Lung (tissue), 12 donors: ENCODE measurements around the gene COMMD4. TPM values are rescaled to one million over a fixed set of nuclear protein-coding genes. Genes with fewer than 3 reads are reported as not detected.
"Not testable (repeated sequence)": the region's sequence is repeated elsewhere in the genome, so short reads cannot be mapped to it uniquely, and the experiment has no call there.

ENCODE experiments used
- ATAC-seq: fragments of 200-7000 bp; cut with Tn5 transposase; one replicate; pipeline ENCODE4 v1.9.1; 2020; ENCODE audit warnings: moderate number of reproducible peaks; ENCODE audit not compliant: insufficient read depth, low FRiP score
- DNase-seq, 3 donors: peaks; one replicate each; pipeline ENCODE4 v3.0.0-alpha.2; 2013 to 2017
- H3K27ac ChIP-seq, 2 donors: one replicate each; pipeline ENCODE4 v1.5.1; 2013; ENCODE audit warnings: mild to moderate bottlenecking in 2 of 2, moderate library complexity in 2 of 2, control low read depth in 1 of 2, inconsistent platforms in 1 of 2, low read depth in 1 of 2, low read length in 1 of 2
- H3K27me3 ChIP-seq, 3 donors: one replicate each; pipeline ENCODE4 v1.5.1; 2013; ENCODE audit warnings: low read length in 2 of 3; ENCODE audit not compliant: control insufficient read depth in 3 of 3, insufficient read depth in 3 of 3
- H3K36me3 ChIP-seq, 4 donors: one replicate each; pipeline ENCODE4 v1.5.1; 2013; ENCODE audit warnings: low read length in 4 of 4, mild to moderate bottlenecking in 1 of 4, moderate library complexity in 1 of 4; ENCODE audit not compliant: control insufficient read depth in 4 of 4, insufficient read depth in 4 of 4
- H3K4me1 ChIP-seq, 5 donors: one replicate each; pipeline ENCODE4 v1.5.1; 2013; ENCODE audit warnings: low read length in 5 of 5, mild to moderate bottlenecking in 2 of 5, moderate library complexity in 1 of 5; ENCODE audit not compliant: control insufficient read depth in 5 of 5, insufficient read depth in 5 of 5
- H3K4me3 ChIP-seq: one replicate; pipeline ENCODE4 v1.5.1; 2013; ENCODE audit warnings: mild to moderate bottlenecking, control low read depth, moderate library complexity
- H3K9ac ChIP-seq, 2 donors: one replicate each; pipeline ENCODE4 v1.5.1; 2013; ENCODE audit warnings: low read length in 2 of 2, control low read depth in 1 of 2; ENCODE audit not compliant: insufficient read depth in 1 of 2
- H3K9me3 ChIP-seq, 4 donors: one replicate each; pipeline ENCODE4 v1.5.1; 2013; ENCODE audit warnings: low read length in 3 of 4, mild to moderate bottlenecking in 1 of 4, moderate library complexity in 1 of 4; ENCODE audit not compliant: control insufficient read depth in 4 of 4, insufficient read depth in 3 of 4
- CTCF ChIP-seq: IDR thresholded peaks from 2 replicates; pipeline ENCODE4 v1.5.1; 2012; ENCODE audit warnings: mild to moderate bottlenecking; ENCODE audit errors: control extremely low read depth, extremely low read depth
- whole genome bisulfite sequencing, 2 donors: extraction: QIAGEN DNeasy Blood & Tissue Kit; methylation state at CpG; one replicate each; pipeline ENCODE4 v1.1.7; 2013; 5-methylcytosine and 5-hydroxymethylcytosine counted together
- polyA plus RNA-seq, 2 donors: library from polyadenylated mRNA; stranded (reverse); fragments of 200-250 nt; gene quantifications; one replicate each; pipeline ENCODE4 v1.2.1, GENCODE V29; 2013
- total RNA-seq, 2 donors: library from RNA; depleted of rRNA in 1 of 2; stranded (reverse); fragments of >200 nt in 1 of 2; gene quantifications; one replicate each; pipeline ENCODE4 v1.2.1, GENCODE V29; 2014 to 2021
- donor health status: control.
- donor health status: control.
- donor health status: Bipolar disorder and iron deficiency.
- donor health status: healthy.
- donor health status: DM: yes; HTN: yes; CAD: no.

The COMMD4 gene
- total and polyA plus RNA-seq, 4 donors: 36.2 to 135 (median 88.1) TPM

GRCh38 chr15:75342221-75342620, 6.4 kb downstream of the COMMD4 start:
- DNase-seq (no peak), ATAC-seq (no peak)
- Histone ChIP-seq H3K36me3 (peaks cover 0 to 11% (median 2%) of the 10 kb centered on the region in 4 donors), H3K27me3 (peaks cover 0 to 10% (median 5%) of the 10 kb centered on the region in 3 donors), H3K27ac (no peak overlapping the region), H3K9ac (no peak overlapping the region), H3K9me3 (no peaks in the 10 kb centered on the region), H3K4me3 (no peak overlapping the region), H3K4me1 (peaks cover 0 to 5% (median 0%) of the 10 kb centered on the region in 5 donors)
- WGBS, 2 donors: 90 to 96% methylated on average over 6 of the region's 6 CpGs
- no peak for TF ChIP-seq CTCF

GRCh38 chr15:75343953-75344352, 8.1 kb downstream of the COMMD4 start:
- peak in 2 of 3 donors; percentile 22 to 35 for DNase-seq
- 42 to 54% methylated on average over 8 of the region's 8 CpGs for WGBS, 2 donors
- H3K36me3 ChIP-seq, ATAC-seq, H3K27ac ChIP-seq, H3K4me3 ChIP-seq, H3K9me3 ChIP-seq, H3K9ac ChIP-seq: not testable (repeated sequence)
- H3K27me3 ChIP-seq: peaks cover 0 to 11% (median 9%) of the 10 kb centered on the region in 3 donors
- peaks cover 0 to 13% (median 4%) of the 10 kb centered on the region in 5 donors for H3K4me1 ChIP-seq

- Histone ChIP-seq H3K27ac (peak within 1 kb of the TSS; percentile 27 to 85), H3K9me3 (no peaks in the 10 kb centered on the region), H3K4me3 (peak within 1 kb of the TSS; percentile 79), H3K4me1 (peaks cover 0 to 17% (median 4%) of the 10 kb centered on the region in 5 donors), H3K27me3 (peaks cover 0 to 14% (median 9%) of the 10 kb centered on the region in 3 donors), H3K36me3 (no peaks in the 10 kb centered on the region), H3K9ac (peak within 1 kb of the TSS in 1 of 2 donors; percentile 44)
- 13 to 14% methylated on average over 20 of the region's 20 CpGs for WGBS, 2 donors
- DNase-seq (no peak), ATAC-seq (no peak)
- no peak for TF ChIP-seq CTCF
Measured at GRCh38 chr15:75346796-75347221, 10.9 kb downstream of the COMMD4 start, which contains the start of gene NEIL1. Gene NEIL1 (plus strand): TSS chr15:75347039. CDS start chr15:75348906, 1,867 bp downstream.

- ATAC-seq: peak; percentile 59
- no peaks in the 10 kb centered on the region for H3K9me3 ChIP-seq
- H3K4me1 ChIP-seq: peaks cover 0 to 17% (median 4%) of the 10 kb centered on the region in 5 donors
- peak overlapping the region in 1 of 2 donors; percentile 44 for H3K9ac ChIP-seq
- H3K27ac ChIP-seq: peak overlapping the region; percentile 27 to 85
- 0 to 1% methylated on average over 65 of the region's 65 CpGs for WGBS, 2 donors
- TF ChIP-seq CTCF: no peak
- peak overlapping the region; percentile 79 for H3K4me3 ChIP-seq
- H3K27me3 ChIP-seq: peaks cover 0 to 14% (median 9%) of the 10 kb centered on the region in 3 donors
- no peaks in the 10 kb centered on the region for H3K36me3 ChIP-seq
- peak; percentile 38 to 57 (median 47) for DNase-seq
Measured at GRCh38 chr15:75347222-75348033, 11.6 kb downstream of the COMMD4 start.
